ENCODE data around the gene SLC7A7. TPM values are rescaled to one million over a fixed set of nuclear protein-coding genes. Genes with fewer than 3 reads are reported as not detected.

The SLC7A7 gene
- total RNA-seq (2022; extraction: Qiagen RNA extraction; ENCODE audit: low read depth), result 9.2 to 15.7 TPM (median 11.5 TPM) in 5 replicates

DNA sequence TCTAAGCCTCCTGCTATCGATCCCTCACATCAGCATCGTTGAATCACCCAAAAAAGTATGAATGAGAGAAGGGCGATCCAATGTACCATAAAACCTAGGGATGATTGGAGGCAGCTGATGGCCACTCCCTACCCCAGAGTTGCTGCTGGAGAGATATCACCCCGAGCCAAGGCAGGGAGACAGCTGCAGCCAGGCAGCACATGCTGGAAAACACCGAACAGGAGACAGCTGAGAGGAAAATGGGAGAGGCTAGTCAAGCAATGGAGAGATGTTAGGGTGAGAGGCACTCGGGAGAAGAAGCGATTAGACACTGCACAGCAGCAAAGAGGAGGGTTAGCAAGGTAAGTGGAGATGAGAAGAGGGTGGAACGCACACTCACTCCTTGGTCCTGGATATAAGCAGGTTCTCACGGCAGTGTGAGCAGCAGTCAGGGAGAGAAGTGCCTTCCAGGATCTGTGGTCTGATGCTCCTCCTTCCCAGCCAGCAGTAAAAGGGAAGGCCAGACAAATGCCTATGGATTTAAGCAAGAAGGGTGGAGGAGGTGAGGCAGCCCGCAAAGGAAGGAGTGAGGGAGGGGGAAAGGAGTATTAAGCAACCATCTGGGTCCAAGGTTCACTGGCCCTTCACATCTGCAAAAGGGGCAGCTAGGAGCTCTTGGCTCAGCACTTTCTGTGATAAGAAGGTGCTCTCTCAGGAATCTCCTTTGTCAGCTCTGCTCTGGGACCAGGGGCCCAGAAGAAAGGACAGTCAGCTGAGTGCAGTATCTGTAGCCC, at the start of gene SLC7A7:
Gene SLC7A7 (minus strand): TSS at position 495 of the 773 bp plus-strand sequence. CDS start 2,037 bp downstream, outside the sequence.

DNA sequence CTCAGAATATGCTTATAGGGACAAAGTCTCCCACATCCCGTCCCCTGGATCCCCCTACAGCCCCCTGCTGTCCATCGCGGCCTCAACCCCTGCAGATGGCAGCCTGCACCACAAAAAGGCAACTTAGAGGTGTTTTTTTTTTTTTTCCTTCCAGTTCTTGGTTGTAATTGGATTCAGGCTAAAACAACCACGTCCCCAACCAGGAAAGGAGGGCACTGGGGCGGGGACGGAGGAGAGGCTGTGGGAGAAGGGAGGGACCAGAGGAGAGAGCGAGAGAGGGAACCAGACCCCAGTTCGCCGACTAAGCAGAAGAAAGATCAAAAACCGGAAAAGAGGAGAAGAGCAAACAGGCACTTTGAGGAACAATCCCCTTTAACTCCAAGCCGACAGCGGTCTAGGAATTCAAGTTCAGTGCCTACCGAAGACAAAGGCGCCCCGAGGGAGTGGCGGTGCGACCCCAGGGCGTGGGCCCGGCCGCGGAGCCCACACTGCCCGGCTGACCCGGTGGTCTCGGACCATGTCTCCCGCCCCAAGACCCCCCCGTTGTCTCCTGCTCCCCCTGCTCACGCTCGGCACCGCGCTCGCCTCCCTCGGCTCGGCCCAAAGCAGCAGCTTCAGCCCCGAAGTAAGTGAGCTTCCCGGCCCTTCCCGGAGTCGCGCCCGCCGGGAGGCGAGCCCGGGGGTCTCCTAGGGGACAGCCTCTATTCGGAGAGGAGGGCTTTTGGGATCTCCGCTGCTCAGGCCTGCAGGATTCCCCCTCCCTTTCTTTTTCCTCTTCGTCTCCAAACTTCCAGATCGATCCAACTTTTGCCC, 21.3 kb upstream of the SLC7A7 start, which contains the start of gene MMP14:
Gene MMP14 (plus strand): TSS at position 285 of the 813 bp plus-strand sequence. CDS start 233 bp downstream, at position 518.

DNA sequence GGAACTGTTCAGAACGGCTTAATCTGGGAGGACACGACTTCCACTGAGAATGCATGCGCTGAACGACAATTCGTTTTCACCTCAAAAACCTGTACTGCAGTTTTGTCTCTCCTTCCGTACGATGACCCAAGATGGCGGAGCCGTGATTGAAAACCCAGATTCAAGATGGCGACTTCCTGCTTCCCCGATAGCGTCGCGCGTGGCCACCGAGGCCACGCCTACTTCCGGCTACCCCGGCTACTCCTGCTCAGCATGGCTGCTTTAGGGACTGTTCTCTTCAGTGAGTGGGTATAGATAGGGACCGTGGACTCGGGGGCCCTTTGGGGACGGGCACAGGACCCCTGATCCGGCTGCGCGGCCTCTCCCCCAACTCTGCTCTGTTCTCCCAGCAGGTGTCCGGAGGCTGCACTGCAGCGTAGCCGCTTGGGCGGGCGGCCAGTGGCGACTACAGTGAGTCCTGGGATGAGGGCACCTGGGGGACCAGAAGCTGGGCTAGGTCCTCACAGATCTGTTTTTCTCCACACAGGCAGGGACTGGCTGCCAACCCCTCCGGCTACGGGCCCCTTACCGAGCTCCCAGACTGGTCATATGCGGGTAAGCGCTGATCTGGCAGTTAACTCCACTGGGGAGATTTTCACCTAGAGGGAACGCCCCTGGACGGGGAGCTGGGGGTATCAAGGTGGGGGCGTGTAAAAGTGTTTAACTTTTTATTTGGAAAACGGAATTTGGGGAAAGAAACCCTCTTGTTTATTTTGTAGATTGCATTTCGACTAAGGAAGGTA, 14.6 kb upstream of the SLC7A7 start, which contains the start of gene MRPL52:
Gene MRPL52 (plus strand): TSS at position 227 of the 782 bp plus-strand sequence. CDS start 26 bp downstream, at position 253.

DNA sequence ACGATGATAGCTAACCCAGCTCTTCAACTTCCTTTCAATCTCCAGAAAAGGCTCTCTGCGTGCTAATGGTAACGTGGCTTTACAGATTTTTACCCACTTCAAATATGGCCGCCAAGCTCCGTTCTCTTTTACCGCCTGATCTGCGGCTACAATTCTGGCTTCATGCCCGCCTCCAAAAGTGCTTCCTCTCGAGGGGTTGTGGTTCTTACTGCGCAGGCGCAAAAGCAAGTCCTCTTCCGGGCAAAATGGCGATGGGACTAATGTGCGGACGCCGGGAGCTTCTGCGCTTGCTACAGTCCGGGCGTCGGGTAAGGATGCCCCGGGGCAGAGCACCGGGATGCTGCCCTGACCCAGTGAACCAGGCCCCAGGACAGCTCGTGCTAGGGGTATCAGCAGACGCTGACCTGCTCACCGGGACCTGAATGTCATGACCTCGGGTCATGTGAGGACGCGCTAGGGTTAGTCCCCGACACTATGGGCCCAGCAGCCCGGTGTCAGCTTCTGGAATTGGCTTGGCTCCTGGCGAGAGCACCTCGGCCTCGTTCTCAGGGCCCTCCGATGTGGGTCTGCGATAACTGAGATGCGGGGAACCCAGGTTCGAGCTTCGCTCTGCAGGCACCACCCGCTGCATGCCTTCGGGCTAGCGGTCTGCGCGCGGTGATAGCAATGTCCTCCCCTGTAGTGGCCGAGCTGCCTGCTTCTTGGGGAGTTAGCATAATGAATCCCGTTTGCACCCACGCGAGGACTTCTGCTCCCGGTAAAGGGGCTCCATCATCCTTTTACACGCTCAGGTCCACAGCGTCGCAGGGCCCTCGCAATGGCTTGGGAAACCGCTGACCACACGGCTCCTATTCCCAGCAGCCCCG, 48.5 kb downstream of the SLC7A7 start, which contains the start of gene OXA1L:
Gene OXA1L (plus strand): TSS at position 232 of the 866 bp plus-strand sequence. CDS start 14 bp downstream, at position 246.

Other genes starting within 250 kb of the SLC7A7 start
- 322 to 375 TPM (median 345 TPM) in 5 replicates for gene DAD1, start 226.2 kb downstream of the SLC7A7 start, total RNA-seq (2022; extraction: Qiagen RNA extraction; ENCODE audit: low read depth)
- 53.4 to 58.0 TPM (median 55.3 TPM) in 5 replicates for gene ABHD4, start 217.1 kb downstream of the SLC7A7 start, total RNA-seq (2022; extraction: Qiagen RNA extraction; ENCODE audit: low read depth)
- not detected in 5 replicates for gene OR6J1, start 171.1 kb downstream of the SLC7A7 start, total RNA-seq (2022; extraction: Qiagen RNA extraction; ENCODE audit: low read depth)
- gene OXA1L, start 48.7 kb downstream of the SLC7A7 start, total RNA-seq (2022; extraction: Qiagen RNA extraction; ENCODE audit: low read depth), result 142 to 166 TPM (median 162 TPM) in 5 replicates
- 133 to 211 TPM (median 184 TPM) in 5 replicates for gene MRPL52, start 14.5 kb upstream of the SLC7A7 start, total RNA-seq (2022; extraction: Qiagen RNA extraction; ENCODE audit: low read depth)
- 0.61 to 0.91 TPM (median 0.84 TPM) in 5 replicates for gene MMP14, start 21.1 kb upstream of the SLC7A7 start, total RNA-seq (2022; extraction: Qiagen RNA extraction; ENCODE audit: low read depth)
- 60.9 to 85.0 TPM (median 77.1 TPM) in 5 replicates for gene LRP10, start 56.3 kb upstream of the SLC7A7 start, total RNA-seq (2022; extraction: Qiagen RNA extraction; ENCODE audit: low read depth)
- gene REM2, start 67.8 kb upstream of the SLC7A7 start, total RNA-seq (2022; extraction: Qiagen RNA extraction; ENCODE audit: low read depth), result 0.26 to 0.38 TPM (median 0.33 TPM) in 5 replicates
- gene RBM23, start 103.7 kb upstream of the SLC7A7 start, total RNA-seq (2022; extraction: Qiagen RNA extraction; ENCODE audit: low read depth), result 66.0 to 72.5 TPM (median 68.1 TPM) in 5 replicates
- gene PRMT5, start 113.9 kb upstream of the SLC7A7 start, total RNA-seq (2022; extraction: Qiagen RNA extraction; ENCODE audit: low read depth), result 106 to 126 TPM (median 120 TPM) in 5 replicates
- gene HAUS4, start 141.7 kb upstream of the SLC7A7 start, total RNA-seq (2022; extraction: Qiagen RNA extraction; ENCODE audit: low read depth), result 33.6 to 37.6 TPM (median 37.4 TPM) in 5 replicates
- gene AJUBA, start 167.1 kb upstream of the SLC7A7 start, total RNA-seq (2022; extraction: Qiagen RNA extraction; ENCODE audit: low read depth), result 34.2 to 45.0 TPM (median 38.1 TPM) in 5 replicates
- gene C14orf93, start 194.7 kb upstream of the SLC7A7 start, total RNA-seq (2022; extraction: Qiagen RNA extraction; ENCODE audit: low read depth), result 2.4 to 3.6 TPM (median 3.2 TPM) in 5 replicates
- gene PSMB5, start 219.5 kb upstream of the SLC7A7 start, total RNA-seq (2022; extraction: Qiagen RNA extraction; ENCODE audit: low read depth), result 301 to 337 TPM (median 325 TPM) in 5 replicates
- not detected in 5 replicates for gene PSMB11, start 226.8 kb upstream of the SLC7A7 start, total RNA-seq (2022; extraction: Qiagen RNA extraction; ENCODE audit: low read depth)
- gene CDH24, start 242.1 kb upstream of the SLC7A7 start, total RNA-seq (2022; extraction: Qiagen RNA extraction; ENCODE audit: low read depth), result 3.0 to 5.1 TPM (median 4.5 TPM) in 5 replicates